GM19467 (cell line): Measurements from ENCODE around the gene KLHL15.

Experiments
- ATAC-seq: cut with Tn5 transposase; IDR thresholded peaks from one replicate; pipeline ENCODE4 v1.9.1; 2021; ENCODE audit warnings: mild to moderate bottlenecking, moderate library complexity; ENCODE audit not compliant: unreplicated experiment

Gene KLHL15

DNA sequence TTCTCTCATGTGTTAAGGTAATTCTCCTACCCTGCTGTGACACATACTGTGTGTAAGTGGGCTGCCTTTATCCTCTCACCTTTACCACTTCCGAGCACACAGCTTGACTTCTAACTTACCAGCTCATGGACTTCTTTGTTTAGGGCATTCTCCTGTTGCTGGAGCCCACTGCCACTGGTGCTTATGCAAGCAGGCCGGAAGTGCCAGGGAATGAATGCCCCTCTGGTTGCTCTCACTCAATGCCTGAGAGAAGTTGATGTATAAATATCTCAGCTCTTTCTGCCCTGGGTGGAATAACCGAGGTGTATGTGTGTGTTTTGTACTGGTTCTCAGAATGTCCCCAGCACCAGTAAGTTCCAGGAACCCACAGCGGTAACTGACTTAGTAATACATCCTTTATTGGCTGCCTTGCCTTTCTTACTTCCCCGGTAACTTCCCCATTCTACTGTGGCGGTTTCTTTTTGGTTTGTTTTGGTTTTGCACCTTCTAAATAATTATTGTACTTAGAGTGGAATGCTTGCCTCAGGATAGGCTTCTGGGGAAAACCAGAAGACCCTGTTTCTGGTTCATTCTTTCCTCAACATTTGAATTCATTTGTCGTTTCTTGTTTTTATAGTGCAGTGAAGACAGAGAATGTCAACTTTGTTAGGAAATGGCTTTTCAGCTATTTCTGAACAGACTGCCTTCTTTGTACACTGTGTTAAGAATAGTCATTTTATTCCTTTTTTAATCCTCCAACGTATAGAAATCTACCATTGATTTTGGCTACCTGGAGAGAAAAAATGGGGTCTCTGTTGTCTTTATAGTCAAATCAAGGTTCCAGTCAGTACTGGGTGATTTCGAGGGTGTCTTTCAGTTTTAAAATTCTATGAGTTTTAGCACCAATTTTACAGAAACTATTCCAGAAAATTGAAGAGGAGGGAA, 73.7 kb downstream of the KLHL15 start:
- peak; percentile 93 for ATAC-seq

DNA sequence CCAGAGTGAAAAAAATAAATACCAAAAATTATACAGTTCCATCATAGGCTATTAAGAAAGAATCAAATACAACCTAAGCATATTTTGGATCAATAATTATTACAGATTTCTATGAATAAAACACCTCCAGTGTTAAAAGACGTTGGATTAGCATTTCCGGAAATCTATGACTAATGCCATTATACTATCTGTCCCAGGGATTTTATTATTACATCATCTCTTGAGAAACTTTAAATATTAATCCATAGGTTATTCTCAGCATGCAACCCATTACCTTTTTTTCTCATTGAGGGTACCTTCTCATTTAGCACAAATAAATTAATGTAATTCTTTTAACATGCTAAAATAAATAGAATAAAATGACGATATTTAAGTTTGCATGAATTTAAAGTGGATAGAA, 74.6 kb downstream of the KLHL15 start:
- ATAC-seq: no peak

DNA sequence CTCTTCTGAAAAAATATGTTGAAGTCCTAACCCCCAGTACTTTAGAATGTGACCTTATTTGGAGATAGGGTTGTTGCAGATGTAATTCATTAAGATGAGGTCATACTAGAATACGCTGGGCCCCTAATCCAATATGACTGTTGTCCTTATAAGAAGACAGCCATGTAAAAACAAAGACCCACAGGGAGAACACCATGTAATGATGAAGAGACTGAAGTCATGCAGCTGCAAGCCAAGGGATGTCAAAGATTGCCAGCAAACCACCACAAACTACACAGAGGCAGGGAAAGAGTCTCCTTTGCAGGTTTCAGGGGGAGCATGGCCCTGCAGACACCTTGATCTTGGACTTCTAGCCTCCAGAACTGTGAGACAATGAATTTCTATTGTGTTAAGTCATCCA, 81.8 kb downstream of the KLHL15 start:
- ATAC-seq: no peak

DNA sequence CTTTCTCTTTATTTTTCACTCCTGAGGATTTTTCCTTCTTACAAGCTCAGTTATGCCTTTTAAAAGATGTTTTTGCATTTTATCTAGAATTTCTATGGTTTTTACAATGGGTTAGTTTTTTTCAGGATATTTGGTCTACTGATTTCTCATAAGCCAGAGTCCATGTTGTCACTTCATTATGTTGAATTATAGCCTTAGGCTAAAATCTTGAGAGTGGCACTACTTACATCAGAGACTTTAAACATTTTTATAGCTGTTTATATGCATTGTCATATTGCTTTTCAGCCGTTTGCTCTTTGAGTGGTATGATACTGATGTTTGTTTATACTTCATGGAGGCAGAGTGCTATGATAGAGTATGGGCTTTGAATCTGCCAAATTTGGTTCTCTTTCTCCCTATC, 82.8 kb downstream of the KLHL15 start:
- no peak for ATAC-seq

DNA sequence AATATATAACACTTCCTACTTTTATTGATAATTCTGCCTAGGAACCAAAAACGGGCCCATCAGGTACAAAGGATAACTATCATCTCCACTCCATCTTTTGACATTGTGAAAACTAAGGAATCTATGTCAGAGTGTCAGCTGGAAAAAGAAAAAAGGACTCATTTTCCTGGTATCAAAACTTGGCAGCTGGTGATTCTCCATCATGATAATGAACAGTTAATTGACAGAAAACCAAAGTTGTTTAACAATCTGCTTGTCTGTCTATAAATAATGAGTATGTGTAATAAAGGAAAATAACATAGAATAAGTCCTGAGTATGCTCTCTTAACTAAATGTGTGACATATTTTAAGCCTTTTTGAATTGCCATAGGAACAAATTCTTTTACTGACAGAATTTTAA, 87.8 kb downstream of the KLHL15 start:
- no peak for ATAC-seq

DNA sequence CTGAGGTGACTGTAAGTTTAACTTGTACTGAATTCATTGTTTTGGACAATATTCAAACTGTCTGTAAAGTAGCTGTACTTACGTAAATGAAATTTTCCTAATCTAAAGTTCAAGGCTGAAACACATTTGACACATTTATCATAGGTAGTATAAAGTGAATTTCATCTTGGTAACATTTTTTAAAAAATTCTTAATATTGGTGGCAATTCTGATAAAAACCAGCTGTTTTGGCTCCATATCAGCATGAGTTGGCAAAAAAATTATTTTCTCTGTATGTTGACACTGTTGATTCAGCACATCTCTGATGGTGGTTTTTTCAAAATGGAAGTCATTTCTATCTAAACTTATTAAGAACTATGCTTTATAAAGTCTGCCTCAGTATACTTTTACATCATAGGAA, 88.3 kb downstream of the KLHL15 start:
- ATAC-seq: no peak

DNA sequence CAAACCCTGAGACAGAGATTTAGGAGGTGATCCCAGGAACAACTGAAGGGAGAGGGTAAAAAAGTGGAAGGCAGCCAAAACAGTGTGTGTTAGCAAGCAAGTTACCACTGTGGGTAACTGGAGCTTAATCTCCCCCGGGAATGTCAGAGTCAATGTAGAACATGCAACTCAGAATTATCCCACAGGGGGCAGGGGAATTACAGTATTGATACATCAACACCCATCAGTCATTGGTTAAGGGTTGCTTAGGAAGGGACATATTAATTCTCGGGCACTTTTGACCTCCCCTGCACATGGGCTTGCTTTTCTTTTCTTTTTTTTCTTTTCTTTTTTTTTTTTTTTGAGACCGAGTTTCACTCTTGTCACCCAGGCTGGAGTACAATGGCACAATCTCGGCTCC, 89.9 kb downstream of the KLHL15 start:
- no peak for ATAC-seq

DNA sequence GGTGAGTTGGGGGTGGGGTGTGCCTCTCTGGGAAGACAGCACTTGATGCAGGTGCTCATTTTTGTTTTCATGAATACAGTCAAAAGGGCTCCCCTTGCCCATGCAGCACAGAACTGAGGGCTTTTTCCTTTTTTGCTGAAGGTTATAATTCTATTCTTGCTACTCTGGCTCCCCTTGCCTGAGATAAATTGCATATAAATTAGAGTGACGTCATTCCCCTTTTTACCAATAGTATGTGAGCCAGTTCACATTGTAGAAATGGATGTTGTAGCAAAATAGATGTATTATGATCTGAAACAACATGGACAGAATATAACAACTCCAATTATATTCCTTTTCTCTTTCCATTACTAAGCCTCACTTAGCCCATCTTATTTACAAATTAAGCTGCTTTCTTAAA, 90.8 kb downstream of the KLHL15 start:
- ATAC-seq: no peak

DNA sequence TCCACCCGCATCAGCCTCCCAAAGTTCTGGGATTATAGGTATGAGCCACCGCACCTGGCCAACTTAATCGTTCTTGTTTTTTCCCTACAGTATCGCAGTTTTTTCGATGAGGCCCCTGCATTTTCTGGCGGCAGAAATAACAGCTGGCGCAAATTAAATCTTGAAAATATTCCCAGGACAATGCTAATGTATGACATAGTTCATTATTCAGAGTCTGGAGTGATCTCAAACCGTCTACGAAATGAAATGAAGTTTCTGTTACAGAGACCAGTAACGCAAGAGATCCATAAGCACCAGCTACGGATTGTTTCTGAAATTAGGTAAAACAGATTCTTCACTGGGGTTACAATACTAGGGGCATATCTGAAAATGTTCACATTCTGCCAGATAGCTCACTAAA, 91.9 kb downstream of the KLHL15 start:
- ATAC-seq: no peak
